Activated CD4-positive, CD25-positive, alpha-beta regulatory T cell treated with anti-CD3 and anti-CD28 coated beads, Interleukin-2, amount 50 U/mL, for 72 hours (primary cell): ENCODE data around the gene PARD6B.
"Not testable (repeated sequence)": the region's sequence is repeated elsewhere in the genome, so short reads cannot be mapped to it uniquely, and the experiment has no call there.

ENCODE experiments used
- DNase-seq: peaks from one replicate; pipeline ENCODE4 v3.0.0; 2021

The PARD6B gene, protein sequence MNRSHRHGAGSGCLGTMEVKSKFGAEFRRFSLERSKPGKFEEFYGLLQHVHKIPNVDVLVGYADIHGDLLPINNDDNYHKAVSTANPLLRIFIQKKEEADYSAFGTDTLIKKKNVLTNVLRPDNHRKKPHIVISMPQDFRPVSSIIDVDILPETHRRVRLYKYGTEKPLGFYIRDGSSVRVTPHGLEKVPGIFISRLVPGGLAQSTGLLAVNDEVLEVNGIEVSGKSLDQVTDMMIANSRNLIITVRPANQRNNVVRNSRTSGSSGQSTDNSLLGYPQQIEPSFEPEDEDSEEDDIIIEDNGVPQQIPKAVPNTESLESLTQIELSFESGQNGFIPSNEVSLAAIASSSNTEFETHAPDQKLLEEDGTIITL

DNA sequence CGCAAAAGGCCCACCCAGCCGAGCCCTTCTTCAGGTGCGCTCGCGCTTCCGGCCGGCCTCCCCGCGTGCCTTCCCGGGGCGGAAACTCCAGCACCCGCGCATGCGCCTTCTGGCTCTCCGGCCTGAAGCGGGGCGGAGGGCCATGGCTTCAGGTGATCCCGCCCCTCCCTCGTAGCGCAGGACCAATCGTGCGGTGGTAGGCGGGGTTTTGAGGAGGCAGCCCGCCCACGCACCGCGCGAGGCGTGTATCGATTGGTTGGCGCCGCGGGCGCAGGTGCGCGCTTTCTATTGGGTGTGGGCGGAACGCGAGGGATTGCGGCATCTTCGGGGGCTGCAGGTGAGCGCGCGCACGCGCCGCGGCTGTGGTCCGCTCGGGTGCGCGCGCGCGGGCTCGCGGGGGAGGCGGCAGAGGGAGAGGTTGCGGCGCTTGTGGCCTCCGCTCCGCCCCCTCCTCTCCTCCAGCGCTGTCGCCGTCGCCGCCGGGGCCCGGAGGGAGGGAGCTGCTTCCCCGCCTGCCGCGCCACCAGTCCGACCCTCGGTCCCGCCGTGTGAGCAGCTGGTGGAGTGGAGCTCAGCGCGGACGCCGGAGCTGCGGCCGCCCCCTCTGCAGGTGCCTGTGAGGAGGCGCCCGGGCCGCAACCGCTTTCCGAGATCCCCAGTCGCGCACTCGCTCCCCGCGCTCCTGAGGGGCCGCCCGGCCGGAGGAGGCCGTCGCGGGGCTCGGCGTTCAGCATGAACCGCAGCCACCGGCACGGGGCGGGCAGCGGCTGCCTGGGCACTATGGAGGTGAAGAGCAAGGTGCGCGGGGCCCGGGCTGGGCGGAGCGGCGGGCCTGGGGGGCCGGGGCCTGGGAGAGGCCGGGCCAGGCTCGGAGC lies at the start of gene PARD6B:
TSS of gene PARD6B (plus strand) at position 526 of the 875 bp plus-strand sequence. CDS start at position 733, 207 bp downstream.
- DNase-seq = peak; percentile 99

DNA sequence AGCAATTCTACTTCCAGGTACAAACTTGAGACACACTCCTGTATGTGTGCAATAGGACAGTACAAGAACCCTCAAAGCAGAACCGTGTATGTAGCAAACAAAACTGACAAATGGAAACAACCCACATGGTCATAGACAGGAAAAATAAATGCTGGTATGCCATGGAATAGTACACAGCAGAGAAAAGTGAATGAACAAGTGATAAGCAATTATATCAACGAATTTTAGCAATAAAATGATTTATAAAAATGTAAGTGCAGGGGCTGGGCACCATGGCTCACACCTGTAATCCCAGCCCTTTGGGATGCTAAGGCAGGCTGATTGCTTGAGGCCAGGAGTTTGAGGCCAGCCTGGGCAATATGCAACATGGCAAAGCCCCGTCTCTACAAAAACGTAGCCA lies 49.3 kb upstream of the PARD6B start:
- DNase-seq = no peak

DNA sequence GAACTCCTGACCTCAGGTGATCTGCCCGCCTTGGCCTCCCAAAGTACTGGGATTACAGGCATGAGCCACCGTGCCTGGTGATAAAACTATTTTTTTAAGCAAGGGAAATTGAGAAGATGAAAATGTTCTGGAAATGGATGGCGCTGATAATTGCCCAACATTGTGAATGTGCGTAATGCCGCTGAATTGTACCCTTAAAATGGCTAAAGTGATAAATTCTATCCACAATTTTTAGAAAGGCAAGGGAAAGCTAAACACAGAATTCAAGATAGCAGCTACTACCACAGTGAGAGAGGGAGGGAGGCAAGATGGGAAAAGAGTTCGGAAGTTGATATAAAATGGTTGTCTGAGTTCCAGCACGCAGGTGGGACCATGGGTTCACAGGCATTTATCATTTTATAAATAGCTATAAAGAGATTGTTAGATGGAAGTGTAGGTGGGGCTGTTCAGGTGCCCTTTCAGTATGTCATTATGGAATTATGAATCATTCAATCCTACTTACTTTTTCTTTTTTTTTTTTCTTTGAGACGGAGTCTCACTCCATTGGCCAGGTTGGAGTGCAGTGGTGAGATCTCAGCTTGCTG lies 48.3 kb upstream of the PARD6B start:
- no peak for DNase-seq

DNA sequence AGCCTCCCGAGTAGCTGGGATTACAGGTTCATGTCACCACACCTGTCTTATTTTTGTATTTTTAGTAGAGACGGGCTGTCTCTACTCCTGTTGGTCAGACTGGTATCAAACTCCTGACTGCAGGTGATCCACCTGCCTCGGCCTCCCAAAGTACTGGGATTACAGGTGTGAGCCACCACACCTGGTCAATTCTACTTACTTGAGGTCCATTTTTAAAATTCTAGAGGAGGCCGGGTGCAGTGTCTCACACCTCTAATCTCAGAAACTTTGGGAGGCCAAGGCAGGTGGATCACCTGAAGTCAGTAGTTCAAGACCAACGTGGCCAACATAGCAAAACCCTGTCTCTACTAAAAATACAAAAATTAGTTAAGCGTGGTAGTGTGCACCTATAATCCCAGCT lies 47.8 kb upstream of the PARD6B start:
- no peak for DNase-seq

DNA sequence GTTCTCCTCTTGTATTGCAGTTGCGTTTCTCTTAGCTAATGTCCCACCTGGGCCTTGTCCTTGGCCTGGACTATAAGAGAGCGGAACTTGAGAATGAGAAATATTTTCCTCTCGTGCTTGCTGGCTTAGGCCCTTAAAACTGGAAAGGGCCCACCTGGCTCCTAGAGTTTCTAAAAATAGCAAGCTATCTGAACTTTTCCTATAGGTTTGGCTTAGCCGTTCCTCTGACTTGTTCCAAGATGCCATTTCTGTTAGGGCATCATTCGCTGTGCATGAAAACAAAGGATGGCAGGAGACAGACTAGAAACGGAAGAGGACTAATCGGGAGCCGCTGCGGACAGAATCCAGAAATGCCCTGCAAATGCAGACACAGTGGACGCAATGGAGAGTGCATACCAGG lies 44.6 kb upstream of the PARD6B start:
- DNase-seq = no peak

DNA sequence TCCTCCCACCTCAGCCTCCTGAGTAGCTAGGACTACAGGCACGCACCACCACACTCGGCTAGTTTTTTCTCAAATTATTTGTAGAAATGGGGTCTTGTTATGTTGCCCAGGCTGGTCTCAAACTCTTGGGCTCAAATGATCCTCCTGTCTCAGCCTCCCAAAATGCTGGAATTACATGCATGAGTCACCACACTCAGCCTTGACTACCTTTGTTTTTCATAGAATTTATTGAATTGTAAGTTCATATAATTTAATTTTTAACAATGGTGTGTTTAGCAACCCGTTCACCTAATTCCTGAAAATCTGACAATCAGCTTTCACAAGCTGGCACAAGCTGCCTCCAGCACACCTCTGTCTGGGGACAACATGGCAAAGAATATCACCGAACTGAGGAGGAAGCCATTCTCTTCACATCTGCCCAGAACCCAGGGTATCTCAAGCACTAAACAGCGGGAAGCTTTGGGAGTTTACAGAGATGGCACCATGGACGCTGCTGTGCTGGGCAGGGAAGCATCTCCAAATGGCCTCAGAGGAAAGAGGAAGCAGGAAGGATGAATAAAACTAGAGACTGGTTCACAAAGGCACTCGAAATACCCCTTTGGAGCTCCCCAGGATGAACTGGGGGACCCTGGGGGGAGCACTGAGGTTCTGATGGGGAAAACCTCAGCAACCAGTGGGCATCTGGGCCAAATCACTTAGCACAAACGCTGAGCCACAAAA lies 43.0 kb upstream of the PARD6B start:
- DNase-seq = no peak

DNA sequence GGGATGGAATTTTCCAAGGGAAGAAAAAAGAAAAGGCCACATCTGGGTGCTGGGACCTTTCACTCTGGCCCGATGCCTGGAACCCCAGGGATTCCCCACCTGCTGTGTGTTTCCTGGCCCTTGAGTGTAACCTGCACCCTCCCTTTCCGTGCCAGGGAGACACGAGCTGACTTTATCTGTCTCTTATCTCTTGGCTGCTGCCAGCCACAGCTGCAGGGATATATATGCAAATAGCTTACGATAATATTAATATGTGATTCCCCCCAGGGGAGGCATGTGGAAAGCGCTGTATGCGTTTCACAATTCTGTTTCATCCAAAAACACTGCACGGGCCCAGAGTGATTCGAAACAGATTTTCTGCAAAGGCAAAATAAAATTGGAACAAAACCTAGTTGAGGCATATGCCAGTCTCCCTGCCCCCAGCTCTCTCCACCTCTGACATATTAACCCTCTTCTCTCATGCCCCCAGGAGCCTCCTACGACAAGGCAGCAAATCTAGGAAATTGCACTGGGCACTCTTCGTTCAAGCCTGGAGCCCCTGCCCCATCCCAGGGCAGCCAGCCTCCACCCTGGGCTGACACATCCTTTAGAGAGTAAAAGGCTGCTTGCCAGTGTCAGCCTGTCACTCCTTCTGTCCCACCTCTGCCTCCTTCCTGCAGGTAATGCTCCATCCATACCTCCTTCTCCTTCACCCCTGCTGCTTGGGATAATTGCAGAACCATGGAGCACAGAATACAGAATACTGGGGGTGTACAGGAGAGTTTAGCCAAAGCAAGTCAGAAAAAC lies 41.3 kb upstream of the PARD6B start:
- no peak for DNase-seq

DNA sequence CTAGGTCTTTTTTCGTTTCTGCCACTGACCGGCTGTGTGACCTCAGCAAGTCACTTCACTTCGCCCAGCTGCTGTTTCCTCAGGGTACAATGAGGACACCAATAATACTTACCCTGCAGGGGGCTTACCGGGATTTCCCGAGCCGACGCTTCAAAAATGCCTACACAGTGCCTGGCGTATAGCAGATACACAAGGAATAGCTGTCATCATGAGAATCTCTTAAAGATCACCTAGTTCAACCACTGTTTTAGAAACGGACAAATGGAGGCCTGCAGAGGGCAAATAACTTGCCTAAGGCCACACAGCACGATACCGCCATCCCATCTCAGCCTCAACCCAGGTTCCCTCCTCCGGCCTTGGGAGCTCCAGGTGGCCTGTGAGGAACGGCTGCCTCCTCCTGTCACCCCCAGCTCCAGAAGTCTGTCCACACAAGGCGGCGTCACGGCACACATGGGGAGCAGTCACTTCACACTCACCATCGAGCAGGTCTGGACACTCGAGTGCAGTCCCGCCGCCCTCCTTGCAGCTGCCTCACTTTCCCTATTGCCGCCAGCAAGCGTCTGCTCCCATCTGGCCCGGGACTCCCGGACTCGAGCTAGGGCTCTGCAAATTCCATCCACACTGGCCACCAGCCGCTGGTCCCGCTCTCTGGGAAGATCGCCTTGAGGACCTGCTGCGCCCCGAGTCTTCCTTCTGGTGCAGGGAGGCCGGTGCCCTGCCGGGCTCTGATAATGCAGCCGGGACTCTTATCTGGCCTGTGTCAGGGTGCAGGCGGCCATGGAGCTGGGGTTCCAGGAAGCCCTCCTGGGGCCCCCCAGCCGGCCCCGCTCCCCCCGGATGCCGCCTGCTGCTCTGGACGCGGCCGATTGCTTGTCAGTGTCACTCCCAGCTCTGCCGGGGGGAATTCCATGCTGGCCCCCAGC lies 40.5 kb upstream of the PARD6B start, which contains the start of gene RIPOR3:
TSS of gene RIPOR3 (minus strand) at position 893 of the 923 bp plus-strand sequence. CDS start at position 479, 414 bp downstream.
- no peak for DNase-seq

DNA sequence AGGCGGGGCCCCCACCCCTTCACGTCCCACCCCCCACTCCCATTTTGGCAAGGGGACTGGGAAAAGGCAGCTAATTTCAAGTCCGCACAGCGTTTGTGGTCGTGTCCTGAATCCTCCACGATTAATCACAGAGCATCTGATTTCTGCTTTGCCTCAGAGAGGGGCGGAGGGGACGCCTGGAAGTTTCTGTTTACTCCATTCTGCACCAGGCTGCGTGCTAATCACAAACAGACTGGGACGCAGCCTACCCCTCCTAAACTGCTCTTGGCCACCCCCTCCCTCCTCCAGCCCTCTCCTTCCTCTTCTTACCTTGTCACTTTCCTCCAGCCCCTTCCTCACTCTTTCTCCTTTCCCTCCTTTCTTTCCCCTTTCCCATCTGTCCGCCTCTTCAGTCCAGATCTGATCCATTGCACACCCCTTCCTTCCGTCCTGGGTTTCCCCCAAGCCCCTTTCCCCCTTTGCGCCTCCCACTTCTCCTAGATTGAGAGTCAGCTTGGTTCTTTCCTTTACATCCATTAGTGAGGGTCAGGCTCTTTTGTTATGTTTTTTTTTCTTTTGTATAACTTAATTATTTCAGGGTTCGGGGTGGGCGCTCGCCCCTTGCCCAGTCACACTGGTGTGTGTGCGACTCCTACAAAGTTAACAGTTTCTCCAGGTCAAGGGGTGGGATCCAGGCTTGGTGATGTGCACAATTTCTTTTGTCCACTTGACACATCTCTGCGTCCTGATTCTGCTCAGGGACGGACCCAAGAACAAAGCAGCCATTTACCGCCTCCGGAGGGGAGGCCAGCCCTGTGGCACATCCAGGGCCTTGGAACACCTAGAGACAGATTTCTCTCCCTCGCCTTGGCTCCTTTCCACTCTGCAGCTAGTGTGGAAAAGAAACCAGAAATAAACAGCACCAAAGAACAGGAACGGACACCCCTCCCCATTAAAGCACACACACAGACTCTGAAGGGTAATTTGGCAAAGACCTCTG lies 39.5 kb upstream of the PARD6B start:
- no peak for DNase-seq

DNA sequence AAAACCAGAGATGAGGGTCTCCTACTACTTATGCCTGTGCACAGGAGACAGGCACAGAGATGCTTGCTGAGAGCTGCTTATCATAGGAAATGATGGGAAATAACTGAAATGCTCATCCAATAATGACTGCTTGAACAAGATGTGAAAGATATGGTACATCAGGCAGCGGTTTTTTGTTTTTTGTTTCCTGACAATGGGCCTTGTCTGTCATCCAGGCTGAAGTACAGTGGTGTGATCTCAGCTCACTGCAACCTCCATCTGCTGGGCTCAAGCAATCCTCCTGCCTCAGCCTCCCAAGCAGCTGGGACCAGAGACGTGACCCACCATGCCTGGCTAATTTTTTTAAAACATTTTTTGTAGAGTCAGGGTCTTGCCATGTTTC lies 38.8 kb upstream of the PARD6B start:
- no peak for DNase-seq

DNA sequence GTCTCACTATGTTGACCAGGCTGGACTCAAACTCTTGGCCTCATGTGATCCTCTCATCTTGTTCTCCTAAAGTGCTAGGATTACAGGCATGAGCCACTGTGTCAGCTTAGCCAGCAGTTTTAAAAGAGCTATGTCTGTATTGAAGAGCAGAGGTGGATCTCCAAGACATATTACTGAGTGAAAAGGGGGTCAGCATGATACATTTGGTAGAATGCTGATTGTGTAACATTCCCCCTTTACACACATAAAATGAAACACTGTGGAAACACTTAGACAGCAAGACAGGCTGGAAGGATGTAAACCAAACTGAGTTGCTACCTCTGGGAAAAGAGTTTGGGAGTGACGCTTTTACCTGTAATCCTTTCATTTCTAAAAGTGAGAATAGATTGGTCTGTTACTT lies 38.4 kb upstream of the PARD6B start:
- DNase-seq = no peak

DNA sequence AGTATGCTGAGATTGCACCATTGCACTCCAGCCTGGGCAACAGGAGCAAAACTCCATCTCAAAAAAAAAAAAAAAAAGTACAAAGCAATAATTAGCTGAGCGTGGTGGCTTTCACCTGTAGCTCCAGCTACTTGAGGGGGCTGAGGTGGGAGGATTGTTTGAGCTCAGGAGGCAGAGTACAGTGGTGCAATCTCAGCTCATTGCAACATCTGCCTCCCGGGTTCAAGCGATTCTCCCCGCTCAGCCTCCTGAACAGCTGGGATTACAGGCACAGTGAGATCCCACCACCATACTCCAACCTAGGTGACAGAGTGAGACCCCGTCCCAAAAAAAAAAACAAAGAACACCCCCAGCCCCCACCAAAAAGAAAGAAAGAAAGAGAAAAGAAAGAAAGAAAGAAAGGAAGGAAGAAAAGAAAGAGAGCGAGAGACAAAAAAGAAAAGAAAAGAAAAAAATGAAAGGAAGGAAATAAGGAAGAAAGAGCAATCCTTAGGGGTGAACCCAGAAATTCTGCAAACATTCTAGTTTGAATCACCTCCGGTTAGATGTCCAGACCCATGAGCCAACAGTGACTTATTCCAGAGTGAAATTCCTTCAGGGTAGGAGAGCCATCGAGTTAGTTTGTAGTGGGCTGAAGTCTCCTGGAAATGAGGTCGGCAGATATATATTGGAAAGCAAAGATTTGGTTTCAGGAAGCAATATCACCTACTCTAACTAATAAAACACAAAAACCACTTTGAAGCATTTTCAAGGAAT lies 36.8 kb upstream of the PARD6B start:
- DNase-seq = no peak

DNA sequence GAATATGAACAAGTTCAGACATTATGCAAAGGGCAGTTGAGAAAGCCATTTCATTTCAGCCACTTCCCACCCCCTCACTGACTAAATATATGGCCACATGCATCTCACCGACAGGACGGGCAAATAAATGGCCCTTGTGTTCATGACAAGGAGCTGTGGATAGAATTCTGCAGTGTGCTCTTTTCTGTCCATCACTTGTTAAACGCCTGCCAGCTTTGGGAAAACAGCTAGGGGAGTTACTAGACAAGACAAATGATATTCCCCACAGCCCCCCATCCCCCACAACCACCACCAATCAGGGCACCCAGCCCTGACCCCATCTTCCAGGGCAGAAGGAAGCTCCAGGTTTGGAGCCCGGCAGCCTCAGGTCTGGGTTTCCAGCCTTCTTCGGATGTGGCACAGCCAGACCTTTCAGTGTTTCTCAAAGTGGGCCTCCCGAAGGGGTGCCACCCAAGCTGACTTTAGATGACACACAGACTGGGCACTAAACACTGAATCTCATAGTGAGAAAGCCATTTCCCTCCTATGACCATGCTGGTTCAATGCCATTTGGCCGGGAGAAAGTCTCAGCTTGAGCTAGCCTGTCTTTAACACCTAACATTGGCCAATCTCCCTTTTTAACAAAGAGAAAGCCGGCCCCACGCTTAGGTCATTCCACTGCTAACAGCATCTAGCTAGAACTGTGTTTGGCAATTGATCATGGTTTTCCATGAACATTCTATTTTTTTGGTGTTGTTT lies 36.1 kb upstream of the PARD6B start:
- DNase-seq = no peak

DNA sequence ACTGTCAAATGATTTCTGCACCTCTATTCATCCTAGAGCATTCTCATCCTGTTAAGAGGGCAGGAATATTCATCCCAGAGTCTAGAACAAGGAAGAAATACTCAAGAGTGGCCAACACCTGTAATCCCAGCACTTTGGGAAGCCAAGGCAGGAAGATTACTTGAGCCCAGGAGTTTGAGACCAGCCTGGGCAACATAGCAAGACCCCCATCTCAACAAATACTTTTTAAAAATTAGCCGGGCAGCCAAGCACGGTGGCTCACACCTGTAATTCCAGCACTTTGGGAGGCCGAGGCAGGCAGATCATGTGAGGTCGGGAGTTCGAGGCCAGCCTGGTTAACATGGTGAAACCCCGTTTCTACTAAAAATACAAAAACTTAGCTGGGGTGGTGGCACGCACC lies 33.1 kb upstream of the PARD6B start:
- DNase-seq = not testable (repeated sequence)

DNA sequence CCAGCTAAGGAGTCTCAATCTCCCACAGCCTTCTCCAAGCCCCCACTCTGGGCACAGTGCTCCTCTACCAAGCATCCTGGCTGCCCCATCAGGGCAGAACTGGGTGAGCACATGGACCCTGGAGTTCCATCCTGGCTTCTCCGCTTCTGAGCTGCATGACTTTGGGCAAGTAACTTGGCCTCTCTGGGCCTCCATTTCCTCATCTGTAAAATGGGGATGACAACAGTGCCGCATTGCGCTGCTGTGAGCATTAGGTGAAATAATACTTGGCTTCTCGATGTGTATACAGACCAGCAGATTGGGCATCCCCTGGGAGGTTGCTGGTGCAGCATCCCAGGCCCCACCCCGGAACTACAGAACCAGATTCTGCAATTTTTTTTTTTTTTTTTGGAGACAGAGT lies 31.7 kb upstream of the PARD6B start:
- no peak for DNase-seq

DNA sequence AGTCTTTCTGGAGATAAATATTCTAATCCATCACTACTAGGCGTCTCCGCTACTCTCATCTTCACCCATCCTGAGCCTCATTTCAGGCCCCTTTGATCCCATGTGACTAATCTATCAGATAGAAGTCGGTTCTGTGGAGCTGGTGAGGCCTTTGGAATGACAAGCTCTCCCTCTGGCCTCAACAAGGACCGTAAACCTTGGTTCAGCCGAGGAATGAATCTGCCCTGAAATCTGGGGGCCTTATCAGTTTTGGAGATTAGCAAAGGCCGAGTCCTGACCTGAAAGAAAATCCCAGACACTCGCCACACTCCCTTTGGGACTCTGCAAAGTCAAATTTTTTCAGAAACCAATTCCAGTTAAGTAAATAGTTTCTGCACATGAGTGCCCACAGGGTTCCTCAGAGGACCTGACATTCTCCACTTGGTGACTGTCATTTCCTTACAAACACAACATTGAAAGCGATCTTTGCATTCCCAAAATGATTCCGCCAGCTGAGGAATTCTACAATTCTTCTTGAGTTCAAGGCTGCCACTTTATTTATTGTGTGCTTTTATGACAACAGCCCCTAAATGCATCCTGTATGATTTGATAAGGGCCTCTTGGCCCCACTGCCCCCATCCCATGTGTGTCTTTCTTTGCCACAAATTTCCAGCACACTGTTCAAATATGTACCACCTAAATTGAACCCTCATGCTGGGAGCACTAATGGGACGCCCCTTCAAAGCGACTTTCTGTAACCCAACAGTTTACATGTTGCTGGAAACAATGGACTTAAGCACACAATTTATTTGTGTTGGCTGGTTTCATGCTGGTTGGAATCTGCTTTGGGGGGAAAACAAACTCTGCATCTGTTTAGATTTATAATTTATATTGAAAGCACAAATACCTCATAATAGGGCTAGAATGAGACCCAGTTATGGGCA lies 30.1 kb upstream of the PARD6B start:
- no peak for DNase-seq
